HTERT RPE-1 (cell line): ENCODE measurements around the gene ZC3H7B.
"Not testable (repeated sequence)": the region's sequence is repeated elsewhere in the genome, so short reads cannot be mapped to it uniquely, and the experiment has no call there.

Experiments
- in situ Hi-C: fragments of 300-500 bp; cut with MboI; formaldehyde crosslinking; loops from 4 replicates; pipeline ENCODE4 v1.14.3; 2020; ENCODE audit warnings: low sequenced_read_pairs

The ZC3H7B gene

GRCh38 chr22:41286639-41287091 is 14.7 kb upstream of the ZC3H7B start:
- in situ Hi-C loops, result no loop called here

- in situ Hi-C loops, result no loop called here
Measured at GRCh38 chr22:41288245-41288946, 12.9 kb upstream of the ZC3H7B start.

DNA sequence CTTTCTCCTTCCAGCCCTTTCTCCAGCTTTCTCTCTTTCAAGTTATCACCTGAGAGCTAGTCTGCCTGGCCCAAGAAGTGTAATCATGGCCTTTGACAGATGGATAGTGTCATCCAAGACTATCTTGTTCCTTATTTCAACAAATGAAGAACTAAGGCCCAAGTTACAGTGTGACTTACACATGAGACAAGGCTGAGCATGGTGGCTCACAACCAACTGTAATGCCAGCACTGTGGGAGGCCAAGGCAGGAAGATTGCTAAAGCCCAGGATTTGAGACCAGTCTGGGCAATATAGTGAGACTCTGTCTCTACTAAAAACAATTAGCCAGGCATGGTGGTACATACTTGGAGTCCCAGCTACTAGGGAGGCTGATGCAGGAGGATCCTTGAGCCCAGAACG is 11.7 kb upstream of the ZC3H7B start:
- in situ Hi-C loops, result no loop called here

DNA sequence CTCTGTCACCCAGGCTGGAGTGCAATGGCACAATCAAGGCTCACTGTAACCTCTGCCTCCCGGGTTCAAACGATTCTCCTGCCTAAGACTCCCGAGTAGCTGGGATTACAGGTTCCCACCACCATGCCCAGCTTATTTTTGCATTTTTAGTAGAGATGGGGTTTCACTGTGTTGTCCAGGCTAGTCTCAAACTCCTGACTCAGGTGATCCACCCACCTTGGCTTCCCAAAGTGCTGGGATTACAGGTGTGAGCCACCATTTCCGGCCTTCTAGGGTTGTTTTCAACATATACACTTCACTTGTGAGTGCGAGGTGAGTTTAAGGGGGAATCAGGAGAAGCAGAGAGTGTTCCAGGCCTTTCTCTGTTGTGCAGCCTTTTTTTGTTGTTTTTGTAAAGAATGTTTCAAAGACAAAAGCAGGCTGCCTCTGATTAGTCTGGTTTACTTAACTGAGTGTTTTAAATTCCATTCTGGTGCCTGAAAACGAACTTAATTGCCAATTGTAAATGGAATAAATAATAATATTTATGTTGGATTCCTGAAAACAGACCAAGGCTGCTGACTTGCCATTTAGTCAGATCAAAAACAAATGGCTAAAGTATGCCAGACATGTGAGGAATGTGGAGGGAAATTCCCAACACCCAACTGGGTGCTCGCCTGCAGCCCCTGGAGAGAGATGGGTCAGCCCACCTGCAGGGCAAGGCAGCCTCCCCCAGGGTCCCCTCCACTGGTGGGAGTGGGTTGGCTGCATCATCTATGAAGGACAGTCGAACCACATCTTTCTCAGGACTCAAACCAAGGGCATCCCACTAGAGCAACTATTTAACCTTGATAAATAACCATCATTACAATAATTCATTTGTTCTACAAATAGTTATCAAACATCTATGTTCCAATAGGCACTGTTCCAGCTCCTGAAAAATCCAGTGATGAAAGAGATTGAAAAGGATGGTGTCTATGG is 10.8 kb upstream of the ZC3H7B start:
- in situ Hi-C loops, result no loop called here

DNA sequence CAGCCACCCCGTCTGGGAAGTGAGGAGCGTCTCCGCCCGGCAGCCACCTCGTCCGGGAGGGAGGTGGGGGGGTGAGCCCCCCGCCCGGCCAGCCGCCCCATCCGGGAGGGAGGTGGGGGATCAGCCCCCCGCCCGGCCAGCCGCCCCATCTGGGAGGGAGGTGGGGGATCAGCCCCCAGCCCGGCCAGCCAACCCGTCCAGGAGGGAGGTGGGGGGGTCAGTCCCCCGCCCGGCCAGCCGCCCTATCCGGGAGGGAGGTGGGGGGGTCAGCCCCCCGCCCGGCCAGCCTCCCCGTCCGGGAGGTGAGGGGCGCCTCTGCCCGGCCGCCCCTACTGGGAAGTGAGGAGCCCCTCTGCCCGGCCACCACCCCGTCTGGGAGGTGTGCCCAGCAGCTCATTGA is 6.5 kb upstream of the ZC3H7B start:
- in situ Hi-C loops, result not testable (repeated sequence)

DNA sequence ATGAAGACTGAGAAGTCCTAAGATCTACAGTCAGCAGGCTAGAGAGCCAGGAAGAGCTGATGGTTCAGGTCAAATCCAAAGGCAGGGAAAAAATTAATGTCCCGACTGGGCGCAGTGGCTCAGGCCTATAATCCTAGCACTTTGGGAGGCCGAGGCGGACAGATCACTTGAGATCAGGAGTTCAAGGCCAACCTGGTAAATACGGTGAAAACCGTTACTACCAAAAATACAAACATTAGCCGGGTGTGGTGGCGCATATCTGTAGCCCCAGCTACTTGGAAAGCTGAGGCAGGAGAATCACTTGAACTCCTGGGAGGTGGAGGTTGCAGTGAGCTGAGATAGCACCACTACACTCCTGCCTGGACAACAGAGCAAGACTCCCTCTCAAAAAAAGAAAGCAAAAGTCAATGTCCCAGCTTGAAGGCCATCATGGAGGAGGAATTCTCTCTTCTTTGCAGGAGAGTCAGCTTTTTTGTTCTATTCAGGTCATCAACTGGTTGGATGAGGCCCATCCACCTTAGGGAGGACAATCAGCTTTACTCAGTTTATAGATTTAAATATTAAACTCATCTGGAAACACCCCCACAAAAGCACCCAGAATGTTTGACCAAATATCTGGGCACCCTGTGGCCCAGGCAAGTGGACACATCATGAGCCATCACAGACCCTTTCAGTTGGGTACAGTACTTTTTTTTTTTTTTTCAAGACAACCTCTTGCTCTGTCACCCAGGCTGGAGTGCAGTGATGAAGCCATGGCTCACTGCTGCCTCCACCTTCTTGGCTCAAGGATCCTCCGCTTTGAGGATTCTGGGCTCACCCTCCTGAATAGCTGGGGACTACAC is 4.3 kb upstream of the ZC3H7B start:
- in situ Hi-C loops, result no loop called here

- in situ Hi-C loops, result no loop called here
Measured at GRCh38 chr22:41300661-41301060, 664 bp upstream of the ZC3H7B start.

DNA sequence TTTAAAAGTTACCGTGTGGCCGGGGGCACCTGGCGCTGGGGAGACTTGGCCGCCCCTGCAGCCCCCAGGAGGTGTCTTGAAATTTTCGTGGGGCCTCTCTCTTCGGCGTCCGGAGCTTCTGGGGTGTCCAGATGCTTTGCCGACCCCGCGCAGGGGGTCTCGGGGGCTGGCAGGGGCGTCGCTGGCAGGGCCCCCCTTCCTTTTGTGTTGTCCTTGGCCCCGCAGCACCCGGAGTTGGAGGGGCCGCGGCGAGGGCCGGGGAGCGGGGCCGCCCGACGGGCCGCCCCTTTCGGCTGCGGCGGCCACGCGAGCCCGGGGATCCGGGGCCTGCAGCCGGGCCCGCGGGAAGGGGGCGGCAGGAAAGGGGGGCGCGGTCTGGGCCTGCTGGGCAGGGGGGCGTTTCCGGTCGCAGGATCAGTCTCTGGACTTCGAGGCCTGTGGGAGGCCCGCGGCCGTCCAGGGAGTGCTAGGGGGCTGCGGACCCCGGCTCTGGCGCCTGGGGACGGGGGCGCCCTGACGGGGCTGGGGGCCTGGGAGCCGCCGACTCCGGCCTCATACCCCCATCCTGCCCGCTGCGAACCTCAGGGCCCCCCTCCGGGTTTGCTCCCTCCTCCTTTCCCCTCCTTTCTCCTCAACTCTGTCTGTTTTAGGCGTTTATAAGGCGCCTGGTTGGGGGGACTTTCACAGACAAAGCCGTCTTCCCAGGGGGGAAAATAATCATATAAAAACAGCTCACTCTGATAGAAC is 869 bp downstream of the ZC3H7B start:
- in situ Hi-C loops, result no loop called here

- in situ Hi-C loops, result no loop called here
Measured at GRCh38 chr22:41302811-41303210, 1.5 kb downstream of the ZC3H7B start.

DNA sequence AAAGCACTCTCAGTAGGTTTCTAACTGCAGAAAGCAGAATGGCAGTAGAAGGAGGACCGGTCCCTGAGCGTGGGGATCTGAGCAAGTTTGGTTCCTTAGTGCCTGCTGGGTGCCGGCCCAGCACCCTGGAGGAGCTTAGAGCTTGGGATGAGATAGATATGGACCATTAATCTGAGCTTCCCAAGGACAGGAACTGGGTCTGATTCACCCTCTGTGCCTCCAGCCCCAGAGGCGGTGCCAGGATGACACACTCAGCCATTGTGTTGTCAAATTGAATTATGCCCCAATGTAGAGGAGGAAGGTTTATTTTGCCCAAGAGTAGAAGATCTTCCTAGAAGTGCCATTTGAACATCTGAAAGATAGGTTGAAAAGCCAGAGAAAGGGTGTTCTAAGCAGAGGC is 4.3 kb downstream of the ZC3H7B start:
- in situ Hi-C loops, result no loop called here

DNA sequence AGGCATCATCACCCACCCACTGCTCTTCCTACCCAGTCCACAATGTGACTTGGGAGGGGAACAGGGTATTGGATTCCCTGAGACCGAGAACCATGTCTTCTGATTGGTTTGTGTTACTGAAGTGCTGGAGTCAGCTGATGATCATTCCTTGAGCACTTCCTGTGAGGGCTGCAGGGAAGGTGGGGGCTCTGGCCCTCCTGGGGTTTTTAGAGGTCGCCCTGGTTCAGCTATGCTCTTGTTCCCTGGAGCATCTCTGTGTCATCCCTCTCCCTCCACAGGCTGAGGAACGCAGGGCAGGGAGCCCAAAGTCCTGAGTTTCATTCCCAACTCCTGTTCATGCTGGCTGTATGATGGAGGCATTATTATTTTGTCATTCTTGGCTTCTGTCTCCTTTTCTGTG is 6.7 kb downstream of the ZC3H7B start:
- in situ Hi-C loops, result no loop called here

GRCh38 chr22:41308544-41308947 is 7.2 kb downstream of the ZC3H7B start:
- in situ Hi-C loops, result no loop called here

GRCh38 chr22:41310336-41310735 is 9.0 kb downstream of the ZC3H7B start:
- in situ Hi-C loops, result no loop called here

GRCh38 chr22:41311487-41311886 is 10.2 kb downstream of the ZC3H7B start:
- in situ Hi-C loops, result no loop called here

GRCh38 chr22:41314821-41315220 is 13.5 kb downstream of the ZC3H7B start:
- in situ Hi-C loops, result no loop called here

GRCh38 chr22:41315586-41315985 is 14.3 kb downstream of the ZC3H7B start:
- in situ Hi-C loops, result no loop called here

- in situ Hi-C loops, result no loop called here
Measured at GRCh38 chr22:41320416-41321240, 19.3 kb downstream of the ZC3H7B start.

DNA sequence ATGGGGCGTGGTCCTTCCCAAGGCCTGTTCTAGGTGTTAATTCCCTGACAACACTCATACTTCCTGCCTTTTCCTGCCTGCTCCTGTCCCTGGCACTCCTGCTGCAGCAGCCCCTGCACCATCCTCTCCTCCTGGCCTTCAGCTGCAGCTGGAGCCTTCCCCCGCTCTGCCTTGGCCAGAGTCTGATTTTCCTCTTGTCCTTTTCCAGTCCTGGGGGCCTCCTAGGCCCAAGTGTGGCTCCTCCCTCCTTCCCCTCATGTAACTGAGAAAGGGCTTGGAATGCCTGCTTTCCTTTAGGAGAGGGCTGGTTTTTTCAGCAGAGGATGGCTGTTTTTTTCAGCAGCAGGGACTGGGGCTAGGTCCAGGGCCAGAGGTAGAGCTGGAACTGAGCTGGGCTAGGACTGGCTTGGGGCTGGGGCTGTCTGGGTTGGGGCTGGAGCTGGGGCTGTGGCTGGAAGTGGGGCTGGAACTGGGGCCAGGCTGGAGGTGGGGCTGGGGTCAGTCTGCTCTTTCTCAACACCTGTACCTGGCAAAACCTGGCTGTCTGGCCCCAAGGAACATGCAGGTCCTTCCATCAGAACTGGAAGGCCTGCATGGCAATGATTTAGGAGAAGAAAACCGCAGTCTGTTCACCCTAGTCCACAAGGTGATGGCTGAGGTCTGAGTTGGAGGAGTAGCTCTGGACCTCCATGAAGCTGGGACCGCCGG is 23.6 kb downstream of the ZC3H7B start:
- in situ Hi-C loops, result no loop called here

DNA sequence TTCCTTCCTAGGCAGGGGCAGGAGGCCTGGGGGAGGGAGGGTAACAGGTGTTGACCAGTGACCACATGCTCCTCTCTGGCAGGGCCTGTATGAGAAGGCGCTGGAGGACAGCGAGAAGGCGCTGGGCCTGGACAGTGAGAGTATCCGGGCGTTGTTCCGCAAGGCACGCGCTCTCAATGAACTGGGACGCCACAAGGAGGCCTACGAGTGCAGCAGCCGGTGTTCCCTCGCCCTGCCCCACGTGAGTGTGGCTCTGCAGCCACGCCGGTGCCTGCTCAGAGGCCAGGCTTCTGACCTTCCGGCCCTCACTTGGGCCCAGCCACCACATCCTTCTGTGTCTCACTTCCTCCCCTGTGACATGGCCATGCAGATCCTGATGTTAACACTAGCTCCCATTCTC is 25.8 kb downstream of the ZC3H7B start:
- in situ Hi-C loops, result no loop called here
